Stomach (tissue), 4 donors: ENCODE results near the gene MAP3K10.

Source experiments
- EP300 ChIP-seq: sonication (generic); formaldehyde crosslinking; IDR thresholded peaks from one replicate; pipeline ENCODE4 v1.6.1; 2017; ENCODE audit warnings: antibody characterized with exemption
- POLR2A ChIP-seq, 4 donors: fragments of 450-650 bp; IDR thresholded peaks; one replicate each; pipeline ENCODE4 v1.6.1; 2016; ENCODE audit warnings: antibody characterized with exemption in 4 of 4, control low read depth in 2 of 4, mild to moderate bottlenecking in 1 of 4, moderate library complexity in 1 of 4
- POLR2AphosphoS5 ChIP-seq, 3 donors: sonication (generic); formaldehyde crosslinking; IDR thresholded peaks; one replicate each; pipeline ENCODE4 v1.6.1; 2016; ENCODE audit warnings: antibody characterized with exemption in 3 of 3
- TF ChIP-seq, protein P1 (sequence below), 7 experiments: fragments of 450-650 bp in 4 of 7; fragments of 200-600 bp in 3 of 7; sonication (generic) in 3 of 7; IDR thresholded peaks; one replicate each; pipeline ENCODE4 v1.5.1; 2016 to 2019; ENCODE audit warnings: antibody characterized with exemption in 7 of 7, control low read depth in 2 of 7, mild to moderate bottlenecking in 1 of 7

DNA sequence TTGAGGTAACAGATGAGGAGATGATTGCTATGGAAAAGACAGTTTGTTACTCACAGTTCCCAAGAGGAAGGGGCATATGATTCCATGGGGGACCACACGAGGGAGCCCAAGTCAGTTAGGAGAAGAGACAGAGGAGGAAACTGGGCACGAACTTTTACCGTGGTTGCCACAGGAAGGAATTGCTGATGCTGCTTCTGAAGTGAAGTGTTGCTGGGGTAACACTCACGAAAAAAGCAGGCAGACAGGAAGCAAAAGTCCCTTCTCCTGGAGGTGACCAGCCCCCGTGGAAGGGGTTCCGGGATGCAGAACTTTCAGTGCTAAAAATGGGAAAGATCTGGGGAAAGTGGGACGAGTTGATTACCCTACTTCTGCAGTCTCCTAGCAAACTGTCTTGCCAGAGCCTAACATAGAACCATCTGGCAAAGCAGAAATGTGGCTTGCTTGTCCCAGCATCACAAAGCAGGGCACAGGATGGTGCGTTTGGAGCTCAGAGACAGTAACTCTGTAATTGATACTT lies 35.4 kb upstream of the MAP3K10 start:
- TF ChIP-seq POLR2A (IDR thresholded peaks at IDR 0.05) (no peak), POLR2AphosphoS5 (IDR thresholded peaks at IDR 0.05) (no peak), EP300 (no peak)
- TF ChIP-seq, protein P1, sequence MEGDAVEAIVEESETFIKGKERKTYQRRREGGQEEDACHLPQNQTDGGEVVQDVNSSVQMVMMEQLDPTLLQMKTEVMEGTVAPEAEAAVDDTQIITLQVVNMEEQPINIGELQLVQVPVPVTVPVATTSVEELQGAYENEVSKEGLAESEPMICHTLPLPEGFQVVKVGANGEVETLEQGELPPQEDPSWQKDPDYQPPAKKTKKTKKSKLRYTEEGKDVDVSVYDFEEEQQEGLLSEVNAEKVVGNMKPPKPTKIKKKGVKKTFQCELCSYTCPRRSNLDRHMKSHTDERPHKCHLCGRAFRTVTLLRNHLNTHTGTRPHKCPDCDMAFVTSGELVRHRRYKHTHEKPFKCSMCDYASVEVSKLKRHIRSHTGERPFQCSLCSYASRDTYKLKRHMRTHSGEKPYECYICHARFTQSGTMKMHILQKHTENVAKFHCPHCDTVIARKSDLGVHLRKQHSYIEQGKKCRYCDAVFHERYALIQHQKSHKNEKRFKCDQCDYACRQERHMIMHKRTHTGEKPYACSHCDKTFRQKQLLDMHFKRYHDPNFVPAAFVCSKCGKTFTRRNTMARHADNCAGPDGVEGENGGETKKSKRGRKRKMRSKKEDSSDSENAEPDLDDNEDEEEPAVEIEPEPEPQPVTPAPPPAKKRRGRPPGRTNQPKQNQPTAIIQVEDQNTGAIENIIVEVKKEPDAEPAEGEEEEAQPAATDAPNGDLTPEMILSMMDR (IDR thresholded peaks at IDR 0.05), result no peak
